CD4-positive, CD25-positive, alpha-beta regulatory T cell (primary cell): Measurements from ENCODE around the gene TRIM63. TPM values are rescaled to one million over a fixed set of nuclear protein-coding genes. Genes with fewer than 3 reads are reported as not detected.

Experiments
- ATAC-seq, 2 donors: fragments of 150-1000 bp; cut with Tn5 transposase; one replicate each; pipeline ENCODE4 v1.10.0; 2021; ENCODE audit warnings: low read depth in 2 of 2, moderate number of reproducible peaks in 2 of 2, moderate library complexity in 1 of 2
- DNase-seq, 3 donors: peaks; one replicate each; pipeline versions ENCODE4 v3.0.0 to v3.0.0-alpha.2; 2012 to 2022; ENCODE audit warnings: mixed read lengths in 1 of 3
- H3K27ac ChIP-seq: one replicate; pipeline ENCODE4 v1.7.0; 2013; ENCODE audit warnings: mild to moderate bottlenecking, low read length; ENCODE audit not compliant: insufficient read depth, poor library complexity, severe bottlenecking
- H3K27me3 ChIP-seq: one replicate; pipeline ENCODE4 v1.7.0; 2013; ENCODE audit warnings: low read length; ENCODE audit not compliant: control insufficient read depth, insufficient read depth
- H3K36me3 ChIP-seq: one replicate; pipeline ENCODE4 v1.7.0; 2013; ENCODE audit warnings: mild to moderate bottlenecking, low read length, moderate library complexity; ENCODE audit not compliant: control insufficient read depth, insufficient read depth
- H3K4me1 ChIP-seq: 2 replicates; pipeline ENCODE4 v1.7.0; 2013; ENCODE audit warnings: mild to moderate bottlenecking, low read length; ENCODE audit not compliant: insufficient read depth, control insufficient read depth, poor library complexity, severe bottlenecking
- H3K4me3 ChIP-seq: one replicate; pipeline ENCODE4 v1.7.0; 2013; ENCODE audit warnings: low read depth, mild to moderate bottlenecking, low read length, moderate library complexity
- H3K9me3 ChIP-seq, 2 experiments: 1 replicate in 1 of 2; 2 replicates in 1 of 2; pipeline ENCODE4 v1.7.0; 2013; ENCODE audit warnings: low read length in 2 of 2, mild to moderate bottlenecking in 1 of 2, moderate library complexity in 1 of 2; ENCODE audit not compliant: control insufficient read depth in 2 of 2
- H3K27ac Mint-ChIP-seq, 3 donors: one replicate each; pipeline ENCODE4 v1.8.0; 2020 to 2022; ENCODE audit warnings: mild to moderate bottlenecking in 3 of 3, mixed read lengths in 3 of 3, moderate library complexity in 2 of 3
- H3K27me3 Mint-ChIP-seq: one replicate; pipeline ENCODE4 v1.8.0; 2022; ENCODE audit warnings: mild to moderate bottlenecking, mixed read lengths
- H3K36me3 Mint-ChIP-seq: one replicate; pipeline ENCODE4 v1.8.0; 2020; ENCODE audit warnings: mixed read lengths
- H3K4me1 Mint-ChIP-seq, 4 donors: one replicate each; pipeline ENCODE4 v1.8.0; 2020 to 2022; ENCODE audit warnings: mixed read lengths in 4 of 4, mild to moderate bottlenecking in 1 of 4
- H3K4me3 Mint-ChIP-seq, 4 donors: one replicate each; pipeline ENCODE4 v1.8.0; 2020 to 2022; ENCODE audit warnings: mild to moderate bottlenecking in 4 of 4, mixed read lengths in 4 of 4, moderate library complexity in 3 of 4
- H3K9me3 Mint-ChIP-seq, 7 donors: one replicate each; pipeline ENCODE4 v1.8.0; 2020 to 2022; ENCODE audit warnings: mixed read lengths in 7 of 7, mild to moderate bottlenecking in 3 of 7, moderate library complexity in 2 of 7
- polyA plus RNA-seq, 4 donors: library from polyadenylated mRNA; unstranded; fragments of 300-500 nt; fragmentation: Illumina TruSeq; gene quantifications; one replicate each; pipeline ENCODE4 v1.2.3, GENCODE V29; 2021
- total RNA-seq: library from RNA; stranded (reverse); gene quantifications from one replicate; pipeline ENCODE4 v1.2.3, GENCODE V29; 2022

The TRIM63 gene
- total and polyA plus RNA-seq, 5 donors from 2014 or later: not detected

GRCh38 chr1:26022404-26022779 lies 45.0 kb downstream of the TRIM63 start:
- H3K4me1 Mint-ChIP-seq: peaks cover 0 to 5% (median 1%) of the 10 kb centered on the region in 4 donors
- H3K9me3 Mint-ChIP-seq: no peaks in the 10 kb centered on the region
- H3K4me3 Mint-ChIP-seq: no peak overlapping the region
- no peak for DNase-seq
- Histone ChIP-seq H3K27me3 (no peaks in the 10 kb centered on the region), H3K27ac (no peak overlapping the region), H3K36me3 (no peaks in the 10 kb centered on the region), H3K4me3 (no peak overlapping the region), H3K4me1 (no peaks in the 10 kb centered on the region), H3K9me3 (no peaks in the 10 kb centered on the region)
- no peaks in the 10 kb centered on the region for H3K36me3 Mint-ChIP-seq
- ATAC-seq: no peak
- peaks cover 8% of the 10 kb centered on the region for H3K27me3 Mint-ChIP-seq
- no peak overlapping the region for H3K27ac Mint-ChIP-seq

GRCh38 chr1:26021647-26022403 lies 45.6 kb downstream of the TRIM63 start, which contains the start of gene EXTL1:
EXTL1 (plus strand) TSS chr1:26021775; CDS start chr1:26022647, 872 bp downstream.
- Mint-ChIP-seq H3K4me3 (no peak within 1 kb of the TSS), H3K36me3 (no peaks in the 10 kb centered on the region), H3K9me3 (no peaks in the 10 kb centered on the region), H3K27me3 (peaks cover 8% of the 10 kb centered on the region), H3K4me1 (peaks cover 0 to 5% (median 1%) of the 10 kb centered on the region in 4 donors), H3K27ac (no peak within 1 kb of the TSS)
- Histone ChIP-seq H3K4me1 (no peaks in the 10 kb centered on the region), H3K36me3 (no peaks in the 10 kb centered on the region), H3K27me3 (no peaks in the 10 kb centered on the region), H3K27ac (no peak within 1 kb of the TSS), H3K4me3 (no peak within 1 kb of the TSS), H3K9me3 (no peaks in the 10 kb centered on the region)
- DNase-seq: no peak
- ATAC-seq: no peak

- Mint-ChIP-seq H3K4me3 (no peak overlapping the region), H3K9me3 (no peaks in the 10 kb centered on the region), H3K36me3 (no peaks in the 10 kb centered on the region), H3K4me1 (peaks cover 0 to 5% (median 1%) of the 10 kb centered on the region in 4 donors), H3K27ac (no peak overlapping the region), H3K27me3 (peaks cover 8% of the 10 kb centered on the region)
- no peak for DNase-seq
- Histone ChIP-seq H3K27me3 (no peaks in the 10 kb centered on the region), H3K4me1 (no peaks in the 10 kb centered on the region), H3K36me3 (no peaks in the 10 kb centered on the region), H3K4me3 (no peak overlapping the region), H3K9me3 (no peaks in the 10 kb centered on the region), H3K27ac (no peak overlapping the region)
- ATAC-seq: no peak
These were observed 46.3 kb downstream of the TRIM63 start for GRCh38 chr1:26020941-26021646.

GRCh38 chr1:26020330-26020768 lies 47.1 kb downstream of the TRIM63 start:
- Mint-ChIP-seq H3K4me3 (no peak overlapping the region), H3K4me1 (peaks cover 0 to 5% (median 1%) of the 10 kb centered on the region in 4 donors), H3K27me3 (peaks cover 8% of the 10 kb centered on the region), H3K36me3 (no peaks in the 10 kb centered on the region), H3K27ac (no peak overlapping the region), H3K9me3 (no peaks in the 10 kb centered on the region)
- no peak for ATAC-seq
- no peak for DNase-seq
- no peaks in the 10 kb centered on the region for H3K36me3 ChIP-seq
- no peaks in the 10 kb centered on the region for H3K4me1 ChIP-seq
- H3K4me3 ChIP-seq: no peak overlapping the region
- no peak overlapping the region for H3K27ac ChIP-seq
- H3K9me3 ChIP-seq: no peaks in the 10 kb centered on the region
- H3K27me3 ChIP-seq: no peaks in the 10 kb centered on the region

GRCh38 chr1:26019641-26020315 lies 47.7 kb downstream of the TRIM63 start:
- Mint-ChIP-seq H3K9me3 (no peaks in the 10 kb centered on the region), H3K27me3 (peaks cover 8% of the 10 kb centered on the region), H3K4me1 (peaks cover 0 to 5% (median 1%) of the 10 kb centered on the region in 4 donors), H3K4me3 (no peak overlapping the region), H3K36me3 (no peaks in the 10 kb centered on the region), H3K27ac (peak overlapping the region in 2 of 3 donors; percentile 49 to 54)
- ATAC-seq: no peak
- Histone ChIP-seq H3K4me1 (no peaks in the 10 kb centered on the region), H3K27me3 (no peaks in the 10 kb centered on the region), H3K9me3 (no peaks in the 10 kb centered on the region), H3K4me3 (no peak overlapping the region), H3K27ac (no peak overlapping the region), H3K36me3 (no peaks in the 10 kb centered on the region)
- no peak for DNase-seq

GRCh38 chr1:26017606-26018005 lies 49.8 kb downstream of the TRIM63 start:
- H3K27me3 Mint-ChIP-seq: peaks cover 8% of the 10 kb centered on the region
- ATAC-seq (no peak), DNase-seq (no peak)
- no peaks in the 10 kb centered on the region for H3K4me1 ChIP-seq
- H3K36me3 Mint-ChIP-seq: no peaks in the 10 kb centered on the region
- no peak overlapping the region for H3K4me3 ChIP-seq
- no peak overlapping the region for H3K27ac ChIP-seq
- no peaks in the 10 kb centered on the region for H3K9me3 Mint-ChIP-seq
- no peaks in the 10 kb centered on the region for H3K27me3 ChIP-seq
- H3K9me3 ChIP-seq: no peaks in the 10 kb centered on the region
- H3K4me1 Mint-ChIP-seq: peaks cover 0 to 5% (median 1%) of the 10 kb centered on the region in 4 donors
- H3K36me3 ChIP-seq: no peaks in the 10 kb centered on the region
- H3K4me3 Mint-ChIP-seq: no peak overlapping the region
- H3K27ac Mint-ChIP-seq: no peak overlapping the region

GRCh38 chr1:26016953-26017545 lies 50.4 kb downstream of the TRIM63 start:
- no peaks in the 10 kb centered on the region for H3K9me3 Mint-ChIP-seq
- Histone ChIP-seq H3K4me1 (no peaks in the 10 kb centered on the region), H3K4me3 (no peak overlapping the region), H3K36me3 (no peaks in the 10 kb centered on the region), H3K27me3 (no peaks in the 10 kb centered on the region), H3K9me3 (no peaks in the 10 kb centered on the region), H3K27ac (no peak overlapping the region)
- H3K27ac Mint-ChIP-seq: peak overlapping the region; percentile 39 to 79 (median 68)
- H3K4me3 Mint-ChIP-seq: no peak overlapping the region
- DNase-seq (no peak), ATAC-seq (peak in 1 of 2 donors; percentile 58)
- H3K36me3 Mint-ChIP-seq: no peaks in the 10 kb centered on the region
- peaks cover 13% of the 10 kb centered on the region for H3K27me3 Mint-ChIP-seq
- H3K4me1 Mint-ChIP-seq: peaks cover 0 to 5% (median 1%) of the 10 kb centered on the region in 4 donors
